ENCODE results near the gene LIMD2.
"Not testable (repeated sequence)": the region's sequence is repeated elsewhere in the genome, so short reads cannot be mapped to it uniquely, and the experiment has no call there.

The LIMD2 gene

GRCh38 chr17:63699638-63700527 is at the start of gene LIMD2:
LIMD2 (minus strand) TSS chr17:63700125; CDS start chr17:63699298, 827 bp downstream.
- DNase-seq: no peak

GRCh38 chr17:63741408-63742173 is 41.7 kb upstream of the LIMD2 start, which contains the start of gene STRADA:
STRADA (minus strand) TSS chr17:63741799; CDS start chr17:63728369, 13,430 bp downstream.
- DNase-seq: peak; percentile 84

GRCh38 chr17:63741143-63741407 is 41.1 kb upstream of the LIMD2 start:
- no peak for DNase-seq

- peak; percentile 1 for DNase-seq
Measured at GRCh38 chr17:63740464-63741142, 40.7 kb upstream of the LIMD2 start.

- no peak for DNase-seq
Measured at GRCh38 chr17:63735691-63736090, 35.8 kb upstream of the LIMD2 start.

- DNase-seq: no peak
Measured at GRCh38 chr17:63722403-63722802, 22.5 kb upstream of the LIMD2 start.

- not testable (repeated sequence) for DNase-seq
Measured at GRCh38 chr17:63720194-63720593, 20.3 kb upstream of the LIMD2 start.

GRCh38 chr17:63718988-63719387 is 19.1 kb upstream of the LIMD2 start:
- no peak for DNase-seq

- DNase-seq: no peak
Measured at GRCh38 chr17:63716426-63716825, 16.5 kb upstream of the LIMD2 start.

GRCh38 chr17:63714550-63715277 is 14.8 kb upstream of the LIMD2 start:
- DNase-seq: no peak

- no peak for DNase-seq
Measured at GRCh38 chr17:63709110-63709509, 9.2 kb upstream of the LIMD2 start.

GRCh38 chr17:63707151-63707550 is 7.2 kb upstream of the LIMD2 start:
- DNase-seq: no peak

GRCh38 chr17:63706336-63707082 is 6.6 kb upstream of the LIMD2 start:
- no peak for DNase-seq

- DNase-seq: no peak
Measured at GRCh38 chr17:63705657-63706056, 5.7 kb upstream of the LIMD2 start.

- DNase-seq: no peak
Measured at GRCh38 chr17:63704836-63705235, 4.9 kb upstream of the LIMD2 start.

GRCh38 chr17:63704259-63704576 is 4.3 kb upstream of the LIMD2 start:
- no peak for DNase-seq

- DNase-seq: no peak
Measured at GRCh38 chr17:63703556-63704258, 3.8 kb upstream of the LIMD2 start.

- no peak for DNase-seq
Measured at GRCh38 chr17:63703029-63703428, 3.1 kb upstream of the LIMD2 start.

GRCh38 chr17:63702721-63703015 is 2.7 kb upstream of the LIMD2 start:
- DNase-seq: no peak

- DNase-seq: no peak
Measured at GRCh38 chr17:63701868-63702720, 2.2 kb upstream of the LIMD2 start.

GRCh38 chr17:63701456-63701820 is 1.5 kb upstream of the LIMD2 start:
- DNase-seq: no peak

All from DMS79 (cell line).